GM12873 (cell line): ENCODE results near the gene ADCYAP1R1.

Experiments
- CTCF ChIP-seq: IDR thresholded peaks from 2 replicates; pipeline ENCODE4 v1.5.1; 2012; ENCODE audit warnings: low read depth, mild to moderate bottlenecking, moderate library complexity, low read length, control low read depth; ENCODE audit not compliant: insufficient read depth; ENCODE audit errors: missing control alignments

ADCYAP1R1 gene

DNA sequence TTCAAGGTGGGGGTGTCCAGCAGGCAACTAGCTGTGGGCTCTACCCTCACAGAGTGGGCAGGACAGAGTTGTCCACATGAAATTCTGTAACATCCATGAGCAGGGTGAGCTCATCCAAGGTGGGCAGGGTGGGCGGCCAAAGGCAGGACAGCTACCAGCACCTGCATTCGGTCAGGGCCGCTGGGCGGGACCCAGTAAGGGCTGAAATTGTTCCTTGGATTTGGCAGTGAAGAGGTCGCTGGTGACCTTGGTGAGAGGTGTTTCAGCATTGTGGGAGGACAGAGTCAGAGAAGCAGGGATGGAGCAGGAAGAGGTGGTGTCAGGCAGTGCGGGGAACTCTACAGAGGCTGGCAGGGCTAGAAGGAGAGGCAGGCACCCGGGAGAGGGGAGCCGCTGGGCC lies 23.9 kb downstream of the ADCYAP1R1 start:
- no peak for TF ChIP-seq CTCF

GRCh38 chr7:31076641-31077310 lies 24.7 kb downstream of the ADCYAP1R1 start:
- no peak for TF ChIP-seq CTCF

DNA sequence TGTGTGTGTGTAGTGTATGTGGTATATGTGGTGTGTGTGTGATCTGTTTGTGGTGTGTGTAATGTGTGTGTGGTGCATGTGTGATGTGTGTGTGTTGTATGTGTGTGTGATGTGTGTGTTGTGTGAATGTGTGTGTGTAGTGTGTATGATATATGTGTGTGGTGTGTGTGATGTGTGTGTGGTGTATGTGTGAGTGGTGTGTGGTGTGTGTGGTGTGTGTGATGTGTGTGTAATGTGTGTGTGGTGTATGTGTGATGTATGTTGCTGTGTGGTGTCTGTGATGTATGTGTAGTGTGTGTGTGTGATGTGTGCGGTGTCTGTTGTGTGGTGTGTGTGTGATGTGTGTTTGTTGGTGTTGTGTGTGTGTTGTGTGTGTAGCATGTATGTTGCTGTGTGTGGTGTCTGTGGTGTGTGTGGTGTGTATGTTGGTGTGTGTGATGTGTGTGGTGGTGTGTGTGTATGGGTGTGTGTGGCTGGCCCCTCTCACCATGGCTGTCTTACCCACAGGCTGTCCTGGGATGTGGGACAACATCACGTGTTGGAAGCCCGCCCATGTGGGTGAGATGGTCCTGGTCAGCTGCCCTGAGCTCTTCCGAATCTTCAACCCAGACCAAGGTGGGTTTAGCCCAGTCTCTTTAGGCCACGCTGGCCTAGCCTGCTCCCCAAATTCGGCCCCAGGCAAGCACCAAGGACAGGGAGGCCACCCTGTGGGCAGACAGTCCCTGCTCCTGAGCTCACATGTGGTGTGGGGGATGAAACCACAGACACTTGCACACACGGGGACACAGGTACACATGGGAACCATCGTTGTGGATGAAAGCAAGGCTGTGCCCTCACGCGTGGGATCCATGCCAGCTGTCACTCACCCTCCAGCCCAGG lies 25.6 kb downstream of the ADCYAP1R1 start:
- no peak for TF ChIP-seq CTCF

DNA sequence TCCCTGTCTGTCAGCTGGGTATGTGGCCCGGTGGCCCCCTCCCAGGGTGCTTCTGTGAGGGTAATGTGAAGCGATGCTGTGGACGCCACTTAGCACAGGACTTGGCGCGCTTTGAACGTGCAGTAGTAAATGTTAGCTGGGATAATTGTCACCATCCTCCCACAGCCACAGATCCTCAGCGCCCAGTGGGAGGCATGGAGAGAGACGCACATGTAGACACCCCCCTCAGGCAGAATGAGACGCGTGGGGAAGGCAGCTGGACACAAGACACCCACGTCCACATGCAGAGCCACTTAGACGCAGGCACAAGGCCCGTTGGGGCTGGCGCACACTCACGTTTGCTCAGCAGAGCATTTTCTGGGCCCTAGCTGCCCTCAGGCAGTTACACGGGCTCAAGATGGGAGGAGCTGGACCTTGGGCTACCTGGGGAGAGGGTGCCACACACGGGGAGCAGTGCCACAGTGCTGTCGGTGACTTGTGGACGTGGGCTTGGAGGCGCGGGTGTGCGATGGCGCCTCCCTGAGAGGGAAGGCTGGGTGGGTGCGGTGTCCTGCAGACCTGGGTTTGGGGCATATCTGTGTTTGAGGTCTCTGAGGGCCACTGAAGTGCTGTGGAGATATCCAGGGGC lies 26.4 kb downstream of the ADCYAP1R1 start:
- no peak for TF ChIP-seq CTCF

DNA sequence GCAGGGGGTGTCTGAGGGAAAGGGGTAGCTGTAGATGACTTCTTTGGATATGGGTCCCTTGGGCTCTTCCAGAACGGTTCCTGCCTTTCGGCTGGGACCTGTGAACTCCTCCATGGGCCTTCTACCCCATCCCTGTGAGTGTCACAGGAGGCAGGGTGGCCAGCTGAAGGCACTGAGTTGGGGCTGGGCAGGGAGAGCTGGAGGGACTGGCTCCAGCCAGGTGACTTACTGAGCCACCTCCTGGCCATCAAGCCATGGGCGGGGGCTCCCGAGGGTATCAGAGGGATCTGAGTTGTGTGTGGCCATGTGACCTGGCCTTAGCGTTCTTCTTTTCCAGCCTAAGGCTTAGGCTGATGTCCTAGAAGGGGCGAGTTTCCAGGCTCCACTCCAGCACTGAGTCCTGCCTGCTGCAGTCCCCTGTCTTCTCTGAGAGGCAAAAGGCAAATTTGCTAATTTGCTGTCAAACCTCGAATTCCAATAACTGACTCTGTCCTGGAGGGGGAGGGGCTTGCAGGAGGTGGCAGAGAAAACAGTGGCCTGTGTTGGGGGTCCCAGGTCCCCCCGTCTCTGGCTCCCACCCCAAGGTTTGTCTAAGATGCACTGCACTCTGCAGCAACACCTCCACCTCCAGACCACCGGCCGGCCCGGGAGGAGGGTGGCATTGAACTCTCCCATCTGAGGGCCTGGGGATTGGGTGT lies 27.2 kb downstream of the ADCYAP1R1 start:
- TF ChIP-seq CTCF, result no peak

DNA sequence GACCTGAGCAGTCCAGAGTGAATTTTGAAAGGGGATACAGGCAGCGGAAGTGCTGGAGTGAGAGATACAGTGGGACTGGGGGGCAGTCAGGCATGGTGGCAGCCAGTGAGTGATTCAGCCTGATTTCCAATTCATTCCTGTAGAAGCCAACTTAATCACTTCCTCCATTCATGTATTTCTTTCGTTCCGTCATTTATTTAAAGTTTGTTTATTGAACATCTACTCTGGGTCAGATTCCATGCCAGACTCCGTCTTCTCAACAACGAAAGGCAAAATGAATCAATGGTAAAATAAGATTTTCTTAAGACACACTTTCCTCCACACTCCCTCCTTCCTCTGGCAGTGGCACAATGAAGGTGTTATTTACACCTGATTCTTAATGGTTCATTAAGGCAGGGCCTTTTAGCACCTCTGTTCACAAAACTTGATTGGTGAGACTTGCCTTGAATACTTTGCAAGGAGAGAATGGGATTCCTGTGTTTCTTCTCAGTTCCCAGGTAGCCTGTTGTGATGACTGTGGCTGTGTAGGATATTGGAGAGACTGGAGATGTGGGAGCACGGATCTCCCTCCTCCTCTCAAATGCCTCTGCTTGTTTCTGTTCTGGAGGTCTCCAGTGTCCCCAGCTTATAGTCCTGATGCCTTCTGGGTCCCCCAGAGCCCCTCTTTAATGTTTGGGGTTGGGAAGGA lies 27.9 kb downstream of the ADCYAP1R1 start:
- TF ChIP-seq CTCF, result no peak

DNA sequence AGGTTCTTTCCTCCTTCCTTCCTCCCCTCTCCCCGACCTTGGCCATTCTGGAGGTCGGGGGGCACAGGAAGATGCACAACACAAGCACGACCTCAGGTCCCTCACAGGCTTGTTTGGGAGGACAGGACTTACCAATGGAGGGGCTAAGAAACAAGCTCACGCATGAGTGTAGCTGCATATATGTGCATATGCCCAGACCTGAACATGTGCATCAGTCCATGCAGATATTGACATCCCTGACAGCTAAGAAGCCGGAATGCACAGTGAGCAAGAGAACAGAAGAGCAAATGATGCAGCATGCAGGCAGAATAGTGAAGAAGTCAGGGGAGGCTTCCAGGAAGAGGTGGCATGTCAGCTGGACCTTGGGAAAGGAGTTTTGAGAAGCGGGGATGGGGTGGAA lies 28.7 kb downstream of the ADCYAP1R1 start:
- no peak for TF ChIP-seq CTCF
